HepG2 (cell line): ENCODE results near the gene ERP44.
"Not testable (repeated sequence)": the region's sequence is repeated elsewhere in the genome, so short reads cannot be mapped to it uniquely, and the experiment has no call there.

ENCODE experiments used
- AGO2 ChIP-seq: fragments of 200-400 bp; formaldehyde crosslinking; optimal IDR thresholded peaks from 2 replicates; pipeline ENCODE3; 2017; ENCODE audit warnings: mild to moderate bottlenecking, low read depth, low read length, moderate library complexity
- ELF4 ChIP-seq: sonication (generic); formaldehyde crosslinking; IDR thresholded peaks from 2 replicates; pipeline ENCODE4 v1.5.0; 2020; ENCODE audit warnings: missing genetic modification reagents, mild to moderate bottlenecking, moderate library complexity, borderline replicate concordance
- EP300 ChIP-seq, 3 experiments: sonication (generic) in 1 of 3; formaldehyde crosslinking in 1 of 3; IDR thresholded peaks; 2 replicates each; pipeline versions ENCODE4 v1.5.1 to v1.6.1; 2011 to 2020; ENCODE audit warnings: low read depth in 2 of 3, low read length in 2 of 3, borderline replicate concordance in 1 of 3, improper control_type of control experiment in 1 of 3, mild to moderate bottlenecking in 1 of 3, missing genetic modification reagents in 1 of 3, moderate library complexity in 1 of 3
- NFE2L1 ChIP-seq: sonication (generic); formaldehyde crosslinking; IDR thresholded peaks from 2 replicates; pipeline ENCODE4 v1.4.0; 2020; ENCODE audit warnings: missing genetic modification reagents, mild to moderate bottlenecking, borderline replicate concordance
- PCBP1 ChIP-seq: fragments of 200-400 bp; formaldehyde crosslinking; IDR thresholded peaks from 2 replicates; pipeline ENCODE4 v1.6.1; 2017; ENCODE audit warnings: mild to moderate bottlenecking, low read depth, low read length, borderline replicate concordance
- POLR2AphosphoS5 ChIP-seq: IDR thresholded peaks from 2 replicates; pipeline ENCODE4 v1.6.1; 2012; ENCODE audit warnings: low read depth, low read length
- RAD21 ChIP-seq: fragments of 450-650 bp; formaldehyde crosslinking; IDR thresholded peaks from 2 replicates; pipeline ENCODE4 v1.5.0; 2020; ENCODE audit warnings: mild to moderate bottlenecking
- ZNF136 ChIP-seq: sonication (generic); formaldehyde crosslinking; IDR thresholded peaks from 2 replicates; pipeline ENCODE4 v1.8.1; 2022; ENCODE audit warnings: low read depth, mild to moderate bottlenecking, moderate library complexity, missing genetic modification reagents
- ZNF564 ChIP-seq: sonication (generic); formaldehyde crosslinking; IDR thresholded peaks from 2 replicates; pipeline ENCODE4 v1.8.1; 2023; ENCODE audit warnings: mild to moderate bottlenecking, missing genetic modification reagents
- TF ChIP-seq, protein P1 (sequence below): sonication (generic); formaldehyde crosslinking; IDR thresholded peaks from 2 replicates; pipeline ENCODE4 v1.9.0; 2021; ENCODE audit warnings: missing genetic modification reagents, borderline replicate concordance

DNA sequence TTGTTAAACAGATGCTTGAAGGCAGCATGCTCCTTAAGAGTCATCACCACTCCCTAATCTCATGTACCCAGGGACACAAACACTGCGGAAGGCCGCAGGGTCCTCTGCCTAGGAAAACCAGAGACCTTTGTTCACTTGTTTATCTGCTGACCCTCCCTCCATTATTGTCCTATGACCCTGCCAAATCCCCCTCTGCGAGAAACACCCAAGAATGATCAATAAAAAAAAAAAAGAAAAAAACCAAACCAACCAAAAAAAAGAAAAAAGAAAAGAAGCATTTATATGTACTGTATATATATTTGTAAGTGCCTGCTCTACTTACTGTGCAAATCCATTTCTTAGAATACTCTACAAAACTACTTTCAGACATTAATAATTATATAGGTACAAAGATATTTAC, 29.7 kb downstream of the ERP44 start:
- TF ChIP-seq ZNF136 (CRISPR knock-in tag); ELF4 (CRISPR knock-in tag); AGO2; PCBP1; NFE2L1 (CRISPR knock-in tag); RAD21 (CRISPR knock-in tag); ZNF564; POLR2AphosphoS5; EP300 (IDR thresholded peaks at IDR 0.05; ENCODE audit: low read depth in 2 of 2, low read length in 2 of 2); EP300 (CRISPR knock-in tag; IDR thresholded peaks at IDR 0.05; ENCODE audit: borderline replicate concordance): not testable (repeated sequence)
- TF ChIP-seq, protein P1, sequence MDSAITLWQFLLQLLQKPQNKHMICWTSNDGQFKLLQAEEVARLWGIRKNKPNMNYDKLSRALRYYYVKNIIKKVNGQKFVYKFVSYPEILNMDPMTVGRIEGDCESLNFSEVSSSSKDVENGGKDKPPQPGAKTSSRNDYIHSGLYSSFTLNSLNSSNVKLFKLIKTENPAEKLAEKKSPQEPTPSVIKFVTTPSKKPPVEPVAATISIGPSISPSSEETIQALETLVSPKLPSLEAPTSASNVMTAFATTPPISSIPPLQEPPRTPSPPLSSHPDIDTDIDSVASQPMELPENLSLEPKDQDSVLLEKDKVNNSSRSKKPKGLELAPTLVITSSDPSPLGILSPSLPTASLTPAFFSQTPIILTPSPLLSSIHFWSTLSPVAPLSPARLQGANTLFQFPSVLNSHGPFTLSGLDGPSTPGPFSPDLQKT (CRISPR knock-in tag): not testable (repeated sequence)
